PFSK-1 (cell line): ENCODE measurements around the gene BOD1.

Experiments used
- FOXP2 ChIP-seq: optimal IDR thresholded peaks from 2 replicates; pipeline ENCODE3; 2011; ENCODE audit warnings: borderline replicate concordance, control low read depth, inconsistent platforms; ENCODE audit not compliant: insufficient read depth; ENCODE audit errors: extremely low read length, extremely low read depth
- POLR2AphosphoS5 ChIP-seq: IDR thresholded peaks from 2 replicates; pipeline ENCODE4 v1.6.1; 2012; ENCODE audit warnings: low read depth, mild to moderate bottlenecking, control low read depth, low read length, moderate library complexity
- REST ChIP-seq, 2 experiments: IDR thresholded peaks; 2 replicates each; pipeline versions ENCODE4 v1.6.1 to v1.8.0; 2011 to 2012; ENCODE audit warnings: low read depth in 2 of 2, low read length in 2 of 2, control low read depth in 1 of 2, inconsistent platforms in 1 of 2, mild to moderate bottlenecking in 1 of 2, moderate library complexity in 1 of 2; ENCODE audit not compliant: insufficient read depth in 1 of 2
- SIN3A ChIP-seq: IDR thresholded peaks from 2 replicates; pipeline ENCODE4 v1.6.1; 2012; ENCODE audit warnings: mild to moderate bottlenecking, low read length, moderate library complexity, borderline replicate concordance; ENCODE audit not compliant: insufficient read depth
- TAF1 ChIP-seq: IDR thresholded peaks from 2 replicates; pipeline ENCODE4 v1.6.1; 2012; ENCODE audit warnings: low read length, control low read depth, borderline replicate concordance; ENCODE audit not compliant: insufficient read depth

The BOD1 gene

GRCh38 chr5:173564106-173564505 lies 52.3 kb downstream of the BOD1 start:
- no peak for TF ChIP-seq TAF1

GRCh38 chr5:173563246-173563645 lies 53.2 kb downstream of the BOD1 start:
- TF ChIP-seq POLR2AphosphoS5: no peak
- no peak for TF ChIP-seq REST (IDR thresholded peaks at IDR 0.05; ENCODE audit: insufficient read depth in 1 of 2, low read depth in 2 of 2, low read length in 2 of 2)
- no peak for TF ChIP-seq SIN3A
- no peak for TF ChIP-seq FOXP2
- TF ChIP-seq TAF1: no peak

GRCh38 chr5:173562451-173562850 lies 54.0 kb downstream of the BOD1 start:
- TF ChIP-seq FOXP2: no peak
- no peak for TF ChIP-seq REST (IDR thresholded peaks at IDR 0.05; ENCODE audit: insufficient read depth in 1 of 2, low read depth in 2 of 2, low read length in 2 of 2)
- TF ChIP-seq TAF1: no peak
- no peak for TF ChIP-seq SIN3A
- no peak for TF ChIP-seq POLR2AphosphoS5
